GM23248 (cell line): ENCODE results near the gene EDAR. TPM values are rescaled to one million over a fixed set of nuclear protein-coding genes. Genes with fewer than 3 reads are reported as not detected.

ENCODE experiments used
- DNase-seq: peaks from one replicate; pipeline ENCODE4 v3.0.0-alpha.2; 2015
- H2AFZ ChIP-seq: fragments of 200-600 bp; sonication (generic); 2 replicates; pipeline ENCODE4 v1.6.1; 2016; ENCODE audit warnings: antibody characterized with exemption
- H3F3A ChIP-seq: fragments of 200-600 bp; sonication (generic); 2 replicates; pipeline ENCODE4 v1.6.1; 2016; ENCODE audit warnings: mild to moderate bottlenecking, antibody characterized with exemption, mixed run types; ENCODE audit not compliant: insufficient read depth
- H3K27ac ChIP-seq: fragments of 200-600 bp; sonication (generic); 2 replicates; pipeline ENCODE4 v1.5.1; 2016; ENCODE audit warnings: mild to moderate bottlenecking
- H3K27me3 ChIP-seq: fragments of 200-600 bp; sonication (generic); replicated peaks from 2 replicates; pipeline ENCODE4 v1.6.1; 2016; ENCODE audit warnings: mild to moderate bottlenecking; ENCODE audit not compliant: insufficient read depth
- H3K36me3 ChIP-seq: fragments of 200-600 bp; sonication (generic); 2 replicates; pipeline ENCODE4 v1.6.1; 2016; ENCODE audit warnings: low read depth, mild to moderate bottlenecking
- H3K4me1 ChIP-seq: fragments of 200-600 bp; sonication (generic); 2 replicates; pipeline ENCODE4 v1.6.1; 2016; ENCODE audit warnings: mild to moderate bottlenecking; ENCODE audit not compliant: insufficient read depth
- H3K4me2 ChIP-seq: fragments of 200-600 bp; sonication (generic); one replicate; pipeline ENCODE4 v1.6.1; 2016; ENCODE audit warnings: mild to moderate bottlenecking; ENCODE audit not compliant: unreplicated experiment
- H3K4me3 ChIP-seq: fragments of 200-600 bp; sonication (generic); 2 replicates; pipeline ENCODE4 v1.5.1; 2016; ENCODE audit warnings: mild to moderate bottlenecking
- H3K79me2 ChIP-seq: fragments of 200-600 bp; sonication (generic); 2 replicates; pipeline ENCODE4 v1.6.1; 2016; ENCODE audit warnings: mild to moderate bottlenecking; ENCODE audit not compliant: insufficient read depth
- H3K9ac ChIP-seq: fragments of 200-600 bp; sonication (generic); 2 replicates; pipeline ENCODE4 v1.6.1; 2016; ENCODE audit warnings: mild to moderate bottlenecking
- H3K9me2 ChIP-seq: fragments of 200-600 bp; sonication (generic); 2 replicates; pipeline ENCODE4 v1.6.1; 2016; ENCODE audit warnings: mixed run types, mild to moderate bottlenecking, moderate library complexity; ENCODE audit not compliant: insufficient read depth
- H3K9me3 ChIP-seq: fragments of 200-600 bp; sonication (generic); one replicate; pipeline ENCODE4 v1.6.1; 2017; ENCODE audit warnings: low read depth
- H4K20me1 ChIP-seq: fragments of 200-600 bp; sonication (generic); 2 replicates; pipeline ENCODE4 v1.6.0; 2016; ENCODE audit not compliant: insufficient read depth
- EZH2 ChIP-seq: fragments of 200-600 bp; sonication (generic); IDR thresholded peaks from 2 replicates; pipeline ENCODE4 v1.6.1; 2018; ENCODE audit warnings: antibody characterized with exemption, mild to moderate bottlenecking; ENCODE audit not compliant: insufficient read depth, poor library complexity, severe bottlenecking
- EZH2phosphoT487 ChIP-seq: fragments of 200-600 bp; sonication (generic); IDR thresholded peaks from 2 replicates; pipeline ENCODE4 v1.6.1; 2018; ENCODE audit warnings: antibody characterized with exemption, moderate library complexity, mild to moderate bottlenecking, low read depth; ENCODE audit not compliant: insufficient read depth
- WGBS, 2 experiments: methylation state at CpG; one replicate each; pipeline ENCODE4 v1.1.6; 2015 to 2017; ENCODE audit warnings: low lambda C conversion rate in 2 of 2, low coverage in 1 of 2; ENCODE audit errors: missing lambda C conversion rate in 2 of 2; 5-methylcytosine and 5-hydroxymethylcytosine counted together
- in situ Hi-C: fragments of 300-500 bp; cut with MboI; formaldehyde crosslinking; loops from 2 replicates; pipeline ENCODE4 v1.15.0; 2020
- polyA plus RNA-seq: library from polyadenylated mRNA; unstranded; fragments of >200 nt; fragmentation: Nextera tagmentation; extraction: Ambion mirVana; gene quantifications from 2 replicates; pipeline ENCODE4 v1.2.1, GENCODE V29; 2016
- total RNA-seq: library from RNA; depleted of rRNA; stranded (reverse); fragments of >200 nt; shearing (Covaris generic); gene quantifications from 2 replicates; pipeline ENCODE4 v1.2.3, GENCODE V29; 2014

EDAR gene
- total and polyA plus RNA-seq, 2 experiments from 2014 or later = not detected

- Histone ChIP-seq H4K20me1 (no peaks in the 10 kb centered on the region), H2AFZ (no peak overlapping the region), H3K27ac (no peak overlapping the region), H3K4me1 (no peaks in the 10 kb centered on the region), H3K9ac (no peak overlapping the region), H3K4me2 (no peak overlapping the region), H3K9me3 (no peaks in the 10 kb centered on the region), H3F3A (no peaks in the 10 kb centered on the region), H3K36me3 (no peaks in the 10 kb centered on the region), H3K9me2 (no peaks in the 10 kb centered on the region), H3K4me3 (no peak overlapping the region), H3K27me3 (peaks cover 32% of the 10 kb centered on the region), H3K79me2 (no peaks in the 10 kb centered on the region)
- DNase-seq = no peak
- TF ChIP-seq EZH2phosphoT487 (no peak), EZH2 (no peak)
- 66% methylated on average over 19 to 20 of the region's 20 CpGs for WGBS, 2 experiments
- in situ Hi-C loops = no loop called here
These were observed 78.3 kb downstream of the EDAR start for GRCh38 chr2:108910541-108911396.

DNA sequence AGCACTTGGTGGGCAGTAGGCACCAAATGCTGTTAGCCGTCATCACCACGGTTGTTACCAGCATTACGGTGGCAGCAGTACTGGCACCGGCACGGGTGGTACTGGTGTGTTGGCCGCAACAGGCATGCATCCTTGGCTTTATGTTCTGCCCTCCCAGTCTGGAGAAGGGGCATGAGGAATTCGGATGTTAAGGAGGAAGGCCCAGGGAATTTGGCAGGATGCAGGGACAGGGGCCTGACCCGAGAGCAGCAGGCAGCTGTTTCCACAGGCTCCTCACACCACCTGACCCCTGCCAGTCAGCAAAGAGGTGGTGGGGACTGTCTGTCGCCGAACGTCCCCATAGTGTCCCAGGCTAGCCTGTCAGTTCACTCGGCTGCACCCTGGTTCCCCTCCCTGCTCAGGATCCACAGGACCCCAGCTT is 79.0 kb downstream of the EDAR start:
- Histone ChIP-seq H3K4me2 (no peak overlapping the region), H3K9ac (no peak overlapping the region), H4K20me1 (no peaks in the 10 kb centered on the region), H3F3A (no peaks in the 10 kb centered on the region), H3K9me3 (no peaks in the 10 kb centered on the region), H3K36me3 (no peaks in the 10 kb centered on the region), H3K27me3 (peaks cover 35% of the 10 kb centered on the region), H3K9me2 (no peaks in the 10 kb centered on the region), H3K4me1 (no peaks in the 10 kb centered on the region), H2AFZ (no peak overlapping the region), H3K4me3 (no peak overlapping the region), H3K79me2 (no peaks in the 10 kb centered on the region), H3K27ac (no peak overlapping the region)
- WGBS, 2 experiments = 69 to 71% methylated on average over 12 of the region's 12 CpGs
- TF ChIP-seq EZH2 (no peak), EZH2phosphoT487 (no peak)
- no peak for DNase-seq
- in situ Hi-C loops = no loop called here

DNA sequence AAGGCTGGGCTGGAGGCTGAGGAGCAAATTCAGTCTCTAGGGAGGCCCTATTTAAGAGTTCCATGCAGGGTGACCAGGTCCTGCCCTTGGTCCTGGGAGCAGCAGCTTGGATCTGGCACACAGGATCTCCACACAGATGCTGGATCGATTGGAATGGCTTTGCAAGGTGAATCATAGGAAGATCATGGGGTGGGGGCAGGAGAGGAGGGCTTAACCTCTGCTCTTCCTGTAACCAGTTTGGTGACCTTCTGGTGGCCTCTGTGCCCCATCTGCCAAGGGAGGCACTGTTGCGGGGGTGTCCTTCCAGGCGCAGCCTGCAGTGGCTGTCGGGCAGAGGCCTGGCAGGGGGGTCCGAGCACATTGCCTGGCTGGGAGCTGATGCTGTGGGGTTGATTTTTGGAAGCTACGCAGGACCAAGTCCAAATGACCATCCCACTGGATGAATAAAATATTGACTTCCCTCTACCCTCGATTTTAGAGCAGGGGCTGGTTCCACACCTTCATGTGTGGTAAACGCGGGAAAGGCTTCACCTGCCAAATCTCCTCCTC is 79.7 kb downstream of the EDAR start:
- Histone ChIP-seq H3K9me2 (no peaks in the 10 kb centered on the region), H3K9ac (no peak overlapping the region), H2AFZ (no peak overlapping the region), H3K79me2 (no peaks in the 10 kb centered on the region), H3K36me3 (no peaks in the 10 kb centered on the region), H3K27me3 (peaks cover 37% of the 10 kb centered on the region), H3K4me2 (no peak overlapping the region), H3F3A (no peaks in the 10 kb centered on the region), H3K4me3 (no peak overlapping the region), H3K27ac (no peak overlapping the region), H4K20me1 (no peaks in the 10 kb centered on the region), H3K4me1 (no peaks in the 10 kb centered on the region), H3K9me3 (no peaks in the 10 kb centered on the region)
- 63 to 73% methylated on average over 9 of the region's 9 CpGs for WGBS, 2 experiments
- TF ChIP-seq EZH2phosphoT487 (no peak), EZH2 (no peak)
- in situ Hi-C loops = no loop called here
- DNase-seq = no peak

- no peak for DNase-seq
- Histone ChIP-seq H3K4me3 (no peak overlapping the region), H3K36me3 (no peaks in the 10 kb centered on the region), H3K27me3 (peaks cover 43% of the 10 kb centered on the region), H3K27ac (no peak overlapping the region), H3F3A (no peaks in the 10 kb centered on the region), H3K9me3 (no peaks in the 10 kb centered on the region), H3K4me2 (no peak overlapping the region), H4K20me1 (no peaks in the 10 kb centered on the region), H3K79me2 (no peaks in the 10 kb centered on the region), H3K9ac (no peak overlapping the region), H3K4me1 (no peaks in the 10 kb centered on the region), H3K9me2 (no peaks in the 10 kb centered on the region), H2AFZ (no peak overlapping the region)
- WGBS, 2 experiments = 89 to 91% methylated on average over 1 of the region's 1 CpG
- in situ Hi-C loops = no loop called here
- no peak for TF ChIP-seq EZH2phosphoT487
- TF ChIP-seq EZH2 = no peak
These were observed 80.3 kb downstream of the EDAR start for GRCh38 chr2:108908713-108909070.
